RWPE1 (cell line): ENCODE results near the gene SCAMP1.

Experiments used
- CTCF ChIA-PET: fragments of 350-600 bp; sonication (Branson Sonifier 250); formaldehyde crosslinking; extraction: SDS; loops from one replicate; lab custom pipeline; 2021; lab: Yijun Ruan, JAX
- POLR2A ChIA-PET: fragments of 400-600 bp; formaldehyde crosslinking; extraction: SDS; loops from one replicate; lab custom pipeline; 2020; ENCODE audit warnings: antibody characterized with exemption; ENCODE audit not compliant: low non-redundant PET; lab: Yijun Ruan, JAX
- DNase-seq: peaks from one replicate; pipeline ENCODE4 v3.0.0; 2012; ENCODE audit warnings: low spot score
- H3K27ac ChIP-seq: fragments of 450-650 bp; 2 replicates; pipeline ENCODE4 v1.5.1; 2017
- TF ChIP-seq, protein P1 (sequence below): fragments of 450-650 bp; conservative IDR thresholded peaks from 2 replicates; pipeline ENCODE4 v1.5.1; 2017; ENCODE audit warnings: low read depth, mild to moderate bottlenecking

Gene SCAMP1

DNA sequence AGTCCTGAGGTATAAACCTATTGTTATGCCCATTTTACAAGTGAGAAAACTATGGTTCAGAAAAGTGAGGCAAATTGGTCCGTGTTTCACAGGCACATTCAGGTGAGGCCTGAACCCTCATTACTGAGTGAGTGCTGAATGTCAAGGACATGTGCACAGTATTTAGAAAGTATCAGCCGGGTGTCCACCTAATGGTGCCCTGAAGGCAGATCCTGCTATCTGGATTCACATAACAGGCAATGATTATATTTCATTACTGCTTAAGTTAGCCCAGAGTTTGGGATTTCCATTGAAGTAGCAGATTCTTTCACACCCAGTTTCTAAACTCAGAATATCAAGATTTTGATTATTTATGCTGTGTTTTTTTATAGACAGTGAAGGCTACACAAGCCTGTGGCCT lies 145.4 kb downstream of the SCAMP1 start:
- POLR2A ChIA-PET = no interaction called here
- H3K27ac ChIP-seq = no peak overlapping the region

GRCh38 chr5:78506261-78507024 lies 146.0 kb downstream of the SCAMP1 start:
- TF ChIP-seq, protein P1, sequence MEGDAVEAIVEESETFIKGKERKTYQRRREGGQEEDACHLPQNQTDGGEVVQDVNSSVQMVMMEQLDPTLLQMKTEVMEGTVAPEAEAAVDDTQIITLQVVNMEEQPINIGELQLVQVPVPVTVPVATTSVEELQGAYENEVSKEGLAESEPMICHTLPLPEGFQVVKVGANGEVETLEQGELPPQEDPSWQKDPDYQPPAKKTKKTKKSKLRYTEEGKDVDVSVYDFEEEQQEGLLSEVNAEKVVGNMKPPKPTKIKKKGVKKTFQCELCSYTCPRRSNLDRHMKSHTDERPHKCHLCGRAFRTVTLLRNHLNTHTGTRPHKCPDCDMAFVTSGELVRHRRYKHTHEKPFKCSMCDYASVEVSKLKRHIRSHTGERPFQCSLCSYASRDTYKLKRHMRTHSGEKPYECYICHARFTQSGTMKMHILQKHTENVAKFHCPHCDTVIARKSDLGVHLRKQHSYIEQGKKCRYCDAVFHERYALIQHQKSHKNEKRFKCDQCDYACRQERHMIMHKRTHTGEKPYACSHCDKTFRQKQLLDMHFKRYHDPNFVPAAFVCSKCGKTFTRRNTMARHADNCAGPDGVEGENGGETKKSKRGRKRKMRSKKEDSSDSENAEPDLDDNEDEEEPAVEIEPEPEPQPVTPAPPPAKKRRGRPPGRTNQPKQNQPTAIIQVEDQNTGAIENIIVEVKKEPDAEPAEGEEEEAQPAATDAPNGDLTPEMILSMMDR = no peak
- ChIA-PET POLR2A (no interaction called here), CTCF (interaction anchor here (0.7 kb wide), 1 partner anchor 49 kb away, joined by 3 read pairs; no protein-coding TSS in a partner anchor)
- DNase-seq = no peak
- no peak overlapping the region for H3K27ac ChIP-seq

More for the DNA sequence above, 145.4 kb downstream of the SCAMP1 start:
- CTCF ChIA-PET = interaction anchor here (1.2 to 1.6 kb wide), 2 partner anchors 121 to 460 kb away, joined by 3 to 4 read pairs; no protein-coding TSS in a partner anchor
- no peak for DNase-seq
- TF ChIP-seq, protein P1 = no peak

GRCh38 chr5:78507531-78507930 lies 147.1 kb downstream of the SCAMP1 start:
- H3K27ac ChIP-seq = no peak overlapping the region
- DNase-seq = no peak
- ChIA-PET POLR2A (no interaction called here), CTCF (interaction anchor here (0.6 kb wide), 1 partner anchor 31 kb away, joined by 3 read pairs; no protein-coding TSS in a partner anchor)
- TF ChIP-seq, protein P1 = no peak

DNA sequence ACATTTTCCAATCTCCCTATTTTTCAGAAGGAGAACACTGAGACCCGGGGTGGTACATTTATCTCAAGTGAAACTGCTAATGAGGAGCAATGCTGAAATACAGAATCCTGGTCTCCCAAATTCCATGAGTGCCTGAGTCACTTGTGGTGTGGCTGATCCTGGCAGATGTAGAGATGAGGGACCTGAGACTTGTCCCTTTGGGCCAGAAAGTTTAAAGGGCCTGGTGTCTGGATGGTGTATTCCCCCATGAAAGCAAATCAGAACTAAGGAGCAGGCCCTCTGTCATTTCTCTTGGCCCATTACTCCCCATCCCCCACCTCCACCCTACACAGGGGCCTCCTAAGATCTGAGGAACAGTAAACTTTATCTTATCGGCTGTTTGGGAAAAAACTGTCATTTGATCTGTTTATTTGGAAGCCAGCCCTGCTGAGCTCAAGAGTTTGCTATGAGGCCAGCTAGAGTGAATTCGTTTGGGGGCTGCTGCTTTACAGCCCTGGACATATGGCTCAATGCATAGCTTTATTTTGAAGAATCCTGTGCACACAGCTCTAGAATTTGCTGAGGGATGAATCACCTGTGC lies 147.9 kb downstream of the SCAMP1 start:
- DNase-seq = no peak
- TF ChIP-seq, protein P1 = no peak
- H3K27ac ChIP-seq = no peak overlapping the region
- ChIA-PET POLR2A (no interaction called here), CTCF (no interaction called here)

DNA sequence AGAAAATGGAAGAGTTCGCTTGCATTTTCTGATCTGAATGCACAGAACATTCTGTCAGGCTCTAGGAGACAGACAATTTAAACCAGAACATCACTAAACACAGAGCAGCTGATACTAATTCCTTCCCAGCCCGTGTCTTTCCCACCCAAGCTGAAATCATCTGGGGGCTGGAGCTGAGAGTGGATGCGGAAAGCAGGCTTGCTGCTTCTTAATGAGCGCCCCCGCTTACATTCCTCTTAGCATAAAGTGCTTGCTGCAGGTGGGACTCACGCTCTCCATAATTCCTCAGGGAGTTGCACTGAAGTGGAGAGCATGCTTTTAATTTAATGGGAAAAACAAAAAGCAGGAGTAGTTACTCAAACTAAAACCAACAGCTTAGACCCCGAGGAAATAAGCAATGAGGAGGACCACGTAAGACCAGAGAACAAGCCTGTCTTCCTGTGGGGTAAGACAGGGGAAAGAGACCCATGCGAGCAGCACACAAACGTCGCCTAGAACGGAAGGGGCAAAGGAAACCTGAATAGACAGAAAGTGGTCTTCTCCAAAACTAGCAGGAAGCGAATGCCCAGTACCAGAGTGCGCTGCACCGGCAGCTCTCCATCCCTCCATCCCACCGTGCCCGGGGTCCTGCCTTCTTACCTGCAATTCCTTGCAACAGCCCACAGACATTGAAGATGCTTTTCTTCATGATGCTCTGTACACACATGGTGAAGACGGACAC lies 148.9 kb downstream of the SCAMP1 start:
- ChIA-PET CTCF (interaction anchor here (0.6 kb wide), 1 partner anchor 597 kb away, joined by 3 read pairs; no protein-coding TSS in a partner anchor), POLR2A (no interaction called here)
- H3K27ac ChIP-seq = peak overlapping the region; percentile 64; the same call in 1 of the 2 replicates
- no peak for DNase-seq
- TF ChIP-seq, protein P1 = no peak
